ENCODE measurements around the gene NLGN1. TPM values are rescaled to one million over a fixed set of nuclear protein-coding genes. Genes with fewer than 3 reads are reported as not detected.
"Not testable (repeated sequence)": the region's sequence is repeated elsewhere in the genome, so short reads cannot be mapped to it uniquely, and the experiment has no call there.

The NLGN1 gene
- total RNA-seq, 2 donors from 2014 or later: 1.3 to 2.4 TPM

- no peak for DNase-seq (ENCODE audit: low spot score)
- no peak overlapping the region for H3K4me3 ChIP-seq
- H3K27me3 ChIP-seq: no peaks in the 10 kb centered on the region
- H3K4me1 ChIP-seq: peaks cover 0 to 2% of the 10 kb centered on the region in 2 donors
- H3K9me3 ChIP-seq: no peaks in the 10 kb centered on the region
- H3K27ac ChIP-seq: no peak overlapping the region
- TF ChIP-seq CTCF (IDR thresholded peaks at IDR 0.05): no peak
- no peaks in the 10 kb centered on the region for H3K36me3 ChIP-seq
These were observed 822.2 kb downstream of the NLGN1 start for GRCh38 chr3:174219738-174220137.

- H3K4me1 ChIP-seq: peaks cover 0 to 5% of the 10 kb centered on the region in 2 donors
- H3K36me3 ChIP-seq: no peaks in the 10 kb centered on the region
- H3K9me3 ChIP-seq: no peaks in the 10 kb centered on the region
- H3K27ac ChIP-seq: no peak overlapping the region
- no peak overlapping the region for H3K4me3 ChIP-seq
- no peak for TF ChIP-seq CTCF (IDR thresholded peaks at IDR 0.05)
- H3K27me3 ChIP-seq: no peaks in the 10 kb centered on the region
- no peak for DNase-seq (ENCODE audit: low spot score)
These were observed 823.4 kb downstream of the NLGN1 start for GRCh38 chr3:174220775-174221554.

GRCh38 chr3:174223042-174223441 is 825.5 kb downstream of the NLGN1 start:
- peaks cover 0 to 5% of the 10 kb centered on the region in 2 donors for H3K4me1 ChIP-seq
- no peaks in the 10 kb centered on the region for H3K27me3 ChIP-seq
- no peak for TF ChIP-seq CTCF (IDR thresholded peaks at IDR 0.05)
- H3K9me3 ChIP-seq: no peaks in the 10 kb centered on the region
- DNase-seq (ENCODE audit: low spot score): no peak
- H3K4me3 ChIP-seq: no peak overlapping the region
- no peaks in the 10 kb centered on the region for H3K36me3 ChIP-seq
- H3K27ac ChIP-seq: no peak overlapping the region

GRCh38 chr3:174223626-174224025 is 826.1 kb downstream of the NLGN1 start:
- Histone ChIP-seq H3K9me3 (no peaks in the 10 kb centered on the region), H3K27me3 (no peaks in the 10 kb centered on the region), H3K4me3 (no peak overlapping the region), H3K36me3 (no peaks in the 10 kb centered on the region), H3K27ac (no peak overlapping the region), H3K4me1 (peaks cover 0 to 5% of the 10 kb centered on the region in 2 donors)
- no peak for TF ChIP-seq CTCF (IDR thresholded peaks at IDR 0.05)
- no peak for DNase-seq (ENCODE audit: low spot score)

- Histone ChIP-seq H3K4me1 (peaks cover 0 to under 1% of the 10 kb centered on the region in 2 donors), H3K9me3 (no peaks in the 10 kb centered on the region), H3K27ac (no peak overlapping the region), H3K27me3 (no peaks in the 10 kb centered on the region), H3K36me3 (no peaks in the 10 kb centered on the region), H3K4me3 (no peak overlapping the region)
- no peak for DNase-seq (ENCODE audit: low spot score)
- no peak for TF ChIP-seq CTCF (IDR thresholded peaks at IDR 0.05)
These were observed 832.4 kb downstream of the NLGN1 start for GRCh38 chr3:174229916-174230315.

- not testable (repeated sequence) for H3K9me3 ChIP-seq; H3K4me1 ChIP-seq; H3K27ac ChIP-seq; H3K36me3 ChIP-seq; H3K4me3 ChIP-seq; DNase-seq (ENCODE audit: low spot score); H3K27me3 ChIP-seq
These were observed 834.6 kb downstream of the NLGN1 start for GRCh38 chr3:174232028-174232657.
